Stimulated activated naive B cell treated with anti-CD40 and anti-IgM and Interleukin-4, amounts not matched to agents 10 μg/mL and 1 μg/mL and 100 μg/mL, for 72 hours (primary cell): ENCODE measurements around the gene SLC35B3.
"Not testable (repeated sequence)": the region's sequence is repeated elsewhere in the genome, so short reads cannot be mapped to it uniquely, and the experiment has no call there.

Experiments used
- ATAC-seq, 2 donors: fragments of 150-1000 bp; cut with Tn5 transposase; replicated peaks; 2 replicates each; pipeline ENCODE4 v1.10.0; 2021; ENCODE audit warnings: moderate library complexity in 1 of 2
- DNase-seq: peaks from one replicate; pipeline ENCODE4 v3.0.0; 2021
- H3K27ac Mint-ChIP-seq: one replicate; pipeline ENCODE4 v1.8.0; 2022; ENCODE audit warnings: mild to moderate bottlenecking, mixed read lengths
- H3K27me3 Mint-ChIP-seq, 2 donors: one replicate each; pipeline ENCODE4 v1.8.0; 2022; ENCODE audit warnings: mixed read lengths in 2 of 2
- H3K36me3 Mint-ChIP-seq, 2 donors: one replicate each; pipeline ENCODE4 v1.8.0; 2022; ENCODE audit warnings: mixed read lengths in 2 of 2, mild to moderate bottlenecking in 1 of 2
- H3K4me1 Mint-ChIP-seq, 2 donors: one replicate each; pipeline ENCODE4 v1.8.0; 2022; ENCODE audit warnings: mixed read lengths in 2 of 2, mild to moderate bottlenecking in 1 of 2
- H3K4me3 Mint-ChIP-seq, 2 donors: one replicate each; pipeline ENCODE4 v1.8.0; 2022; ENCODE audit warnings: mild to moderate bottlenecking in 2 of 2, mixed read lengths in 2 of 2, moderate library complexity in 1 of 2
- H3K9me3 Mint-ChIP-seq, 2 donors: one replicate each; pipeline ENCODE4 v1.8.0; 2022; ENCODE audit warnings: mixed read lengths in 2 of 2, mild to moderate bottlenecking in 1 of 2

Gene SLC35B3

DNA sequence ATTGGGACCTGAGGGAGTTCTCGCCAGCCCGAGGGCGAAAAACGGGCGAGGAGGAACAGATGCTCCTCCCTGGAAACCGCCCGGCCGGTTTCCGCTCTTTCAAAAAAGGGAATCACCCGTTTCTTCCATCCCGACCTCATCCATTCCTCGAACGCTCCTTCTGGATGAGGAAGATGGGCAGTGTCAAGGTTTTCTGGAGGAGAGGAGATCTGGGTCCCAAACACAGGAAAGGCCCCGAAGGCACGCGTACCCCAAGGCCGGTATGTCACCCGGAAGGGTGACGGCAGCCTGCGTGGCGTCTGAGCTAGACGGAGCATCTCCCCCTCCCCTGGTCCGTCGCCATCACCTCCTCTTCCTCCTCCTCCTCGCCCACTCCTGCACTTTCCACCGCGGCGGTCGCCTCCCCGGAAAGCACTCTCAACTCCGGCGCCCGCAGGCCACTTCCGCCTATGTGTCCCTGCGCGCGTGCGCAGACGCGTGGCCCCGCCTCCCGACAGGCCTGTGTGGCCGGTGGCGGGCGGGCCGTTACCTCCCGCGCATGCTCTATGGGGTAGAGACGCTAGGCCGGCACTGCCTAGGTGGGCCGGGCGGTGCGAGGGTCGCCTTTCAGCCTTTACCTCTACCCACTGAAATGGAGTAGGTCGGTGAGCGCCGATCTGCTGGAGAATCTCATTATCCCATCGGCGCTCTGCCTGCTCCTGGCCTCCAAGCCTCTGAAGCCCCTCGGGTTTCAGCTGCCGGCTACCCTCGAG is at the start of gene SLC35B3:
SLC35B3 (minus strand) TSS at position 453 of the 752 bp plus-strand sequence.
- ATAC-seq (peak; percentile 93 to 97), DNase-seq (peak; percentile 96)
- Mint-ChIP-seq H3K36me3 (peaks cover 12 to 25% of the 10 kb centered on the region in 2 donors), H3K9me3 (no peaks in the 10 kb centered on the region), H3K27ac (peak within 1 kb of the TSS; percentile 99), H3K27me3 (no peaks in the 10 kb centered on the region), H3K4me1 (peaks cover 18 to 29% of the 10 kb centered on the region in 2 donors), H3K4me3 (peak within 1 kb of the TSS; percentile 91 to 99)

DNA sequence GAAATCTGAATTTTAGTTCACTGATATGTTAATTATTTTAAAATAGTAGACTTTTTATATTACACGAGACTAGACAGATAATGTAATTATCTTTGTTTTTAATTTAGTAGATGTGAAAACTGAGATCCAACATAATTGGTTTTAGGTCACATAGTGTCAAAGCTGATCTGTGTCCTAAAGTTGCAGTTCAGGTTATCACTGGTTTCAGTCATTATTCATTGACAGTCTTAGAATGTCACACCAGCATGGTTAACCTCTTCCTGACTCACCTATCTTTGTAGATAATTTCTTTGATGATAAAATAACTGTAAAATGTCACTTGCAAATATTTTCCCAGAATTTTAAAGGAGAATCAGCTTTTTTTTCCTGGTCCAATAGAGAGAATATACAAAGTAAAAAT is 48.3 kb upstream of the SLC35B3 start:
- DNase-seq (no peak), ATAC-seq (no peak)
- Mint-ChIP-seq H3K36me3 (peaks cover 2 to 3% of the 10 kb centered on the region in 2 donors), H3K9me3 (peaks cover 4 to 5% of the 10 kb centered on the region in 2 donors), H3K4me3 (no peak overlapping the region), H3K4me1 (no peaks in the 10 kb centered on the region), H3K27me3 (peaks cover 12 to 32% of the 10 kb centered on the region in 2 donors), H3K27ac (no peak overlapping the region)

DNA sequence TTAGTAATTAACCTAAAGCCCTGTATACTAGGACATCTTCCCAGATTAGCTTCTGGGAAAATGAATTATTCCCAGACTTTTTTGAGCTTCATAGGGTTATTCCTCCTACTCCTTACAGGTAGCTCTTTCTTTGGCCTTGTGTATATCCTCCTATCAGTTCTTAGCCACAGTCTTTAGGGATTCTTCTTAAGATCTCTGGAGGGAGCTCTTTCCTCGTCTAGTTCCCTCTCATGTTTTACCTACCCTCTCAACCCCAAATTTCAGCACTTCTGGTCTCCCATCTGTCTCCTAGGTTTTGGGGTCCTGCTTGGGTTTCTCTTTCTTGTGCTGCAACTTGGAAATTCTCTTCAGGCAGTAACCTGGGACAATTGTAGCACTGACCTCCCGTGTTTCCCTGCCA is 46.4 kb upstream of the SLC35B3 start:
- DNase-seq: no peak
- Mint-ChIP-seq H3K4me3 (no peak overlapping the region), H3K36me3 (peaks cover 2 to 3% of the 10 kb centered on the region in 2 donors), H3K27me3 (peaks cover 12 to 32% of the 10 kb centered on the region in 2 donors), H3K4me1 (no peaks in the 10 kb centered on the region), H3K27ac (no peak overlapping the region), H3K9me3 (peaks cover 4 to 5% of the 10 kb centered on the region in 2 donors)
- peak in 1 of 2 donors; percentile 61 for ATAC-seq

DNA sequence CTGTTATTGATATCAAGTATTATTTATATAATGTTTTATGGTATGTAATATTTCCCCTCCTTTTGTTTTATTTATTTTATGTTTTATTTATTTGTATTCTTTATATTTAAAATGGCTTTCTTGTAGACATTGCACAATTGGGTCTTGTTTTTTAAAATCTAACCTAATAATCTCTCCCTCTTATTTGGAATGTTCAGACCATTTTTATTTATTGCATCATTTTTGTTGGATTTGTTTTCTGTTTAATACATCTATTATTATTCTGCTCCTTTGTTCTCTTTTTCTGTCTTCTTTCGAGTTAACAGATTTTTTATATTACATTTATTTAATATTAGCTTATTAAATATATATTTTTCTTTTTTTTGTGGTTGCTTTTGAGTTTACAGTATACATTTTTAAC is 43.1 kb upstream of the SLC35B3 start:
- no peak overlapping the region for H3K4me3 Mint-ChIP-seq
- H3K4me1 Mint-ChIP-seq: no peaks in the 10 kb centered on the region
- peaks cover 2 to 4% of the 10 kb centered on the region in 2 donors for H3K36me3 Mint-ChIP-seq
- ATAC-seq (no peak), DNase-seq (no peak)
- peaks cover 4% of the 10 kb centered on the region in 2 donors for H3K9me3 Mint-ChIP-seq
- H3K27ac Mint-ChIP-seq: no peak overlapping the region
- H3K27me3 Mint-ChIP-seq: peaks cover 5 to 18% of the 10 kb centered on the region in 2 donors

DNA sequence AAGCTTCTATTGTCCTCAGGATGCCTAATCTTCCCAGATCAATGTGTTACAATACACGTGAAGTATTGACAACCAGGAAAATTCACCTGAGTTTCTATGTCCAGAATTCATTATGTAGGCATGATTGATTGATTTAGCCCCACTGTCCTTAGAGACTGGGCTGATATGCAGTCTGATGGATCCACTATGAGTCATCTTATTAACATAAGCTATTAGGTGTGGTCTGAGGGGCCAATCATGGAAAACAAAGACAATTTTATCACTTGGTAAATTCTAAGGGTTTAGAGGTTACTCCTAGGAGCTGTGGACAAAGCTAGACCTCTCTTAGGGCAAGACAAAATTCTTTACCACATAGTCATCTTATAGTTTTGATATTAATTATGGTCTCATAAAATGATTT is 41.3 kb upstream of the SLC35B3 start:
- peaks cover 4 to 5% of the 10 kb centered on the region in 2 donors for H3K9me3 Mint-ChIP-seq
- H3K4me3 Mint-ChIP-seq: no peak overlapping the region
- DNase-seq (no peak), ATAC-seq (no peak)
- H3K4me1 Mint-ChIP-seq: no peaks in the 10 kb centered on the region
- peaks cover 2 to 8% of the 10 kb centered on the region in 2 donors for H3K36me3 Mint-ChIP-seq
- H3K27me3 Mint-ChIP-seq: peaks cover 5 to 9% of the 10 kb centered on the region in 2 donors
- H3K27ac Mint-ChIP-seq: no peak overlapping the region

DNA sequence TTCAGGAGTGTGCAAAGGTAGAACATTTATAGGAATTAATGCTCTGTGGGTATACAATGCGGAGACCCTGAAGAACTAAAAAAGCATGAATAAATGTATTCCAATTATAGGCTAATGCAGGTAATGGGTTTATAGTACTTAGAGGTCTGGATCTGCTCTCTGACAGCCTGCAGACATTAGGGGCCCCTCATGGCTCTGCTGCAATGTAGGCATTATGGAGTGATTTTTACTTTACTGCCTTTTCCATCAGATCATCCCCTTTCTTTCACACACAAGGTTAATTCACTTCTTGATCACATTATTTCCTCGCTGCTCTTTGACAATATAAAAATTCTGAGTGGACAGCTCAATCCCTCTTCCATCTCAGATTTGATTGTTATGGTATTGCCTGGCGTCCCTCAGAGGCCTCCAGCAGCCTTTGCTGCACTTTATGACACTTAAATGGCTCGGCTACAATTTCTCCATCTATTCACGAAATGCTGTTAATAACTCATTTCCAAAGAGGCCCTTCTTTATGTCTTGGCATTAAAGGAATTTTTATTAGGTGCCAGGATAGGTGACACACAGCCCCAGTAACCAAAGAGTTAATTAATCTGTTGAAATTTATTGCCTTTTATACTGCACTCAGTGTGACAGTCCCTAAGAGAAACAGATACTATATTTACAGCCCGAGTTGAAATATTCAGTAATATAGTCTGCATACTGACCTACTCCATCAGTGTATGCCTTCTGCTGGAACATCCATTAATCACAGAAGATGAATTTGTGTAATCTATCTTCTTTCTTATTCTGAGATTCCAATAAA is 33.4 kb upstream of the SLC35B3 start:
- no peak overlapping the region for H3K4me3 Mint-ChIP-seq
- H3K9me3 Mint-ChIP-seq: peaks cover 0 to 2% of the 10 kb centered on the region in 2 donors
- H3K27ac Mint-ChIP-seq: no peak overlapping the region
- no peaks in the 10 kb centered on the region for H3K4me1 Mint-ChIP-seq
- H3K27me3 Mint-ChIP-seq: peaks cover 0 to 9% of the 10 kb centered on the region in 2 donors
- ATAC-seq (no peak), DNase-seq (no peak)
- H3K36me3 Mint-ChIP-seq: peaks cover 0 to 4% of the 10 kb centered on the region in 2 donors

DNA sequence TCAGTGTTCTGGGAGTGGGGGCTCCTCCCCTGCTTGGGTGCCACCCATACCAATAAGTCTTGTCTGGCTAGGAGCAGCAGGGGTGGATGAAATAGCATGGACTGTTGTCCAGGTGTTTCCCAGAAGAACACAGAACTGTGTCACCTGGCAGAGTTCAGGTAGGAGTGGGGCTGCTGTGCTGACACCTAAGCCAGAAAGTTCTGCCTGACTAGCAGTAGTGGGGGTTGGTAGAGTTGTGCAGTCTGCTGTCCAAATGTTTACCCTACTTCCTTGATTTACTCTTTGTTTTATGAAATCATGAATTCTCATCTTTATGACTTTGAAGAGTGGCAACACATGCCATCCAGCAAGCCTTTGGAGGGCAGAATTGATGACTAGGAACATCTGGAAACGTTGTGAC is 27.3 kb upstream of the SLC35B3 start:
- Mint-ChIP-seq H3K9me3 (peaks cover 4 to 5% of the 10 kb centered on the region in 2 donors), H3K4me1 (no peaks in the 10 kb centered on the region), H3K4me3 (no peak overlapping the region), H3K27ac (no peak overlapping the region), H3K27me3 (peaks cover 4 to 53% of the 10 kb centered on the region in 2 donors), H3K36me3 (peaks cover 0 to 20% of the 10 kb centered on the region in 2 donors)
- no peak for ATAC-seq
- DNase-seq: no peak

DNA sequence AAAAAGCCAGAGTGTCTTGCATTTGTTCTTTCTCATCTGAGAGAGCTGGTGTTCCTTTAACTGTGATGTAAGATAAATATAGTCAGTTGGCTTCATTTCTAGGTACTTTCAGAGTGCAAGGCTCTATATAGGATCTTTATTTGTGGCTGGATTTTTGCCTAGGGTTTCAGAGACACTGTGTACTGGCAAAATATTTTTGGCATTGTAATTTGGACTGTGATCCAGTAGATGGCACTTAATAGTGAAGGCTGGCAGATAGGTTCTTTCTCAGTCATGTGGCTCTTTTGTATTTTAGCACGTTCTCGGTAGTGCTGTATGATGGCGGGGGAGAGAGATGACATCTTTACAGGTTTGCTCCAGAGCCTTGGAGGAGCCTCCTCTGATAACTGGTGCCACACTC is 26.8 kb upstream of the SLC35B3 start:
- Mint-ChIP-seq H3K4me1 (no peaks in the 10 kb centered on the region), H3K9me3 (peaks cover 4 to 5% of the 10 kb centered on the region in 2 donors), H3K4me3 (no peak overlapping the region), H3K27ac (no peak overlapping the region), H3K27me3 (peaks cover 4 to 55% of the 10 kb centered on the region in 2 donors), H3K36me3 (peaks cover 0 to 20% of the 10 kb centered on the region in 2 donors)
- DNase-seq (no peak), ATAC-seq (no peak)

DNA sequence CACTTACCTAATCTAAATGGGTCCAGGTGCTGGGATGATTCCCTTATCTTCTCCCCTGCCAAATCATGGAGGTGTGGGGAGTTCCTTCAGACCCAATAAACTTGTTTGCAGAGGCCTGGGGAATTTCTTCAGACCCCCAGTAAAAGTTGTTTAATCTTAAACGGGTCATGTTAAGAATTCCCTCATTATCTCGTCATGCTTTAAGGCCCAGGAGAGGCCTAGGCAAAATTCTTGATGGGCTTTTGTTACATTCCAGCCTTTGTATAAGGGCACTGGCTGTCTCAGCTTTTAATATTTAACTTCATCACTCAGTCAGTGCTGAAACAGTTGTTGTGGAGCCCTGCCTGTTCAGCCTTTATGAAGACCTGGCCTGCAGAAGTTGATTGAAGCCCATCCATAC is 11.0 kb upstream of the SLC35B3 start:
- ATAC-seq (no peak), DNase-seq (no peak)
- Mint-ChIP-seq H3K27me3 (peaks cover 0 to 5% of the 10 kb centered on the region in 2 donors), H3K4me1 (no peaks in the 10 kb centered on the region), H3K27ac (no peak overlapping the region), H3K36me3 (peaks cover 0 to 12% of the 10 kb centered on the region in 2 donors), H3K4me3 (no peak overlapping the region), H3K9me3 (no peaks in the 10 kb centered on the region)

DNA sequence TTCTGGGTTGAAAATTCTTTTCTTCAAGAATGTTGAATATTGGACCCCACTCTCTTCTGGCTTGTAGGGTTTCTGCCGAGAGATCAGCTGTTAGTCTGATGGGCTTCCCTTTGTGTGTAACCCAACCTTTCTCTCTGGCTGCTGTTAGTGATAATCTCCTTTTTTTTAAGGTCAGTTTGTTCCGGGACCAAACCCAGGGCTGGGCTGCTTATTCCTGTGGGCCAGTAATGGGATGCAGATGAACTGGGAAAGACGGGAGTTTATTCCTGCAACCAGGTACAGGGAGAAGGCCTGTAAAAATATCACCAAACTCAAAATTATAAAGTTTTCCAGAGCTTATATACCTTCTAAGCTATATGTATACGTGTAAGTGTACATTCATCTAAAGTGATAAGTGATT is 10.6 kb upstream of the SLC35B3 start:
- H3K27ac Mint-ChIP-seq, H3K4me3 Mint-ChIP-seq: not testable (repeated sequence)

DNA sequence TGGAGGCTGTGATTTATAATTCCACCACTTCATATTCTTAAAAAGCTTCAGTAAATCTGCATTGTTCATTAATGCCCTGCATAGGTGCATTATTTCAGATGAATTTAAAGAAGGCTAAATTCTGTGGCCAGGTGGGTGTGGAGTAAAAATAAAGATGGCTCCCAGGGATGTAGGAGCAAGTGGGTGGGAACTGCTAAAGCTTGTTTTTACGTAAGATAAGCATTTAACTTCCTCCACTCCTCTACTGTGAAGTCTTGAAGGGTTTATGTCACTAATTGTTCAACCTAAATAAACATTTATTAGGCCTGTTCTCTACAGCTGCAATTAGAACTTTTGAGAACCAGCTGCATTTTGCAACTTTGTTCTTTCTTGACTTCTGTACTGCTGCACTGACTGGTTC is 6.8 kb upstream of the SLC35B3 start:
- ATAC-seq: no peak
- Mint-ChIP-seq H3K27ac (no peak overlapping the region), H3K27me3 (peaks cover 0 to 5% of the 10 kb centered on the region in 2 donors), H3K9me3 (no peaks in the 10 kb centered on the region), H3K4me3 (no peak overlapping the region), H3K4me1 (peaks cover 0 to 3% of the 10 kb centered on the region in 2 donors), H3K36me3 (peaks cover 0 to 12% of the 10 kb centered on the region in 2 donors)
- DNase-seq: no peak

More for the DNA sequence above, 10.6 kb upstream of the SLC35B3 start:
- DNase-seq, H3K27me3 Mint-ChIP-seq, H3K9me3 Mint-ChIP-seq, ATAC-seq, H3K4me1 Mint-ChIP-seq: not testable (repeated sequence)
- peaks cover 0 to 12% of the 10 kb centered on the region in 2 donors for H3K36me3 Mint-ChIP-seq

DNA sequence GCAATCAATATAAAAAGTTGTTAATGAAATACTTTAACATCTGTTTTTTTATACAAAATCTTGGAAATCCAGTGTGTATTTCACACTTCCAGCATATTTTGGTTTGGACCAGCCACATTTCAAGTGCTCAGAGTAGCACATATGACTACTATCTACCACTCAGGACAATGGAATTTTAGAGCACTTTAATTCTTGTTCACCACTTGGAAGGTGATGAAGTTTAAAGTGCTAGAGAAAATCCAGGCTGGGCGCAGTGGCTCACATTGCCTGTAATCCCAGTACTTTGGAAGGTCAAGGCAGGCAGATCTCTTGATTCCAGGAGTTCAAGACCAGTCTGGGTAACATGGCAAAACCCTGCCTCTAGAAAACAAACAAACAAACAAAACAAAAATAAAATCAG is 6.1 kb upstream of the SLC35B3 start:
- no peak for DNase-seq
- Mint-ChIP-seq H3K36me3 (peaks cover 0 to 12% of the 10 kb centered on the region in 2 donors), H3K4me1 (peaks cover 0 to 5% of the 10 kb centered on the region in 2 donors), H3K27ac (no peak overlapping the region), H3K27me3 (peaks cover 0 to 5% of the 10 kb centered on the region in 2 donors), H3K4me3 (no peak overlapping the region), H3K9me3 (no peaks in the 10 kb centered on the region)
- no peak for ATAC-seq

DNA sequence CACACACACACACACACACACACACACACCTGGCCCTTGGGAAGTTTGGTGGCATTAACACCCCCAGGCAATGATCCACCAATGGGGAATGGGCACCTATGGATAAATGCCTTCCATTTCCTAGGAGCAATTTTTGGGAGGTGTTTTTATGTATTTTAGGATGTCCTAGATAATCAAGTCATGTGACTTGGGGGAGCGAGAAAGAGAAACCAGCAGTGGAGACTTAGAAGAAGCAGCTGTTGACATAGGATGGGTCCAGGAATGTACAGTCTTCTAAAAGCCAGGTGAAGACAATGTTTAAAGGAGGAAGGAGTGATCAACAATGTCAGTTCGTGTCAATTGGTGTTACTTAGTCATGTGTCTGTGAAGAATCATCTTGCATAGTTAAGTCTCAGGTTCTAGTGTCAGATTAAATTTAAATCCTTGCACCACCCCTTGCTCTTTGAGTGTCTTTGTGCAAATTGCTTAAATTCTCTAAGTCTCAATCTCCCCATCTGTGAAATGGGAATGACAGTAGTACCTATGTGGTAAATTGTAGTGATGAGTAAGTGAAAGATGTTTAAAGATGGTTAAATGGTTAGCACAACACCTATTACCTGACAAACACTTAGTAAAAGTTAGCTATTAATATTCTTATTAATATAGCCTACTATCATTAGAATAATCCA is 4.4 kb upstream of the SLC35B3 start:
- Mint-ChIP-seq H3K27me3 (peaks cover 0 to 5% of the 10 kb centered on the region in 2 donors), H3K9me3 (no peaks in the 10 kb centered on the region), H3K4me1 (peaks cover 8% of the 10 kb centered on the region in 2 donors), H3K27ac (no peak overlapping the region), H3K4me3 (no peak overlapping the region), H3K36me3 (peaks cover 0 to 13% of the 10 kb centered on the region in 2 donors)
- DNase-seq (no peak), ATAC-seq (no peak)

DNA sequence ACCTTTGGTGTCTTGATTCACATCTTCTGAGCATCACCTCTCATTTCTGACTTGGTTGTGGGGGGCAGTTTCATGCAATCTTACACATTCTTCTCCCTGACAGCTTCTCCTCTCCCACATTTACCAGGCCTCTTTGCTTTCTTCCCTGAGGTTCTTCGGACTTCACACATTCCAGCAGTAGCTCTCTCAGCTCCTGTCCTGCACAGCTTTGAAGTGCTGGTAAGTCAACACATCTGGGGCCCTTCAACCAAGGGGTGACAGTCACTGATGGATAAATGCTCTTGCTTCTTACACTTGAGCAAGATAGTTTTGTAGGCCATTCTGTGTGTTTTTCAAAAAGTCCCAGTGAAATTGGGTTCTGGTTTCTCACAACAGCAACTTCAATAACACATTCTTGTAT is 2.5 kb upstream of the SLC35B3 start:
- DNase-seq: no peak
- ATAC-seq: no peak
- no peak overlapping the region for H3K4me3 Mint-ChIP-seq
- no peaks in the 10 kb centered on the region for H3K9me3 Mint-ChIP-seq
- H3K27me3 Mint-ChIP-seq: no peaks in the 10 kb centered on the region
- H3K4me1 Mint-ChIP-seq: peaks cover 14 to 18% of the 10 kb centered on the region in 2 donors
- no peak overlapping the region for H3K27ac Mint-ChIP-seq
- H3K36me3 Mint-ChIP-seq: peaks cover 5 to 19% of the 10 kb centered on the region in 2 donors
